Upper lobe of left lung (tissue), 6 donors: Measurements from ENCODE around the gene DEXI. TPM values are rescaled to one million over a fixed set of nuclear protein-coding genes. Genes with fewer than 3 reads are reported as not detected.

Experiments used
- ATAC-seq, 2 donors: fragments of 200-7000 bp; cut with Tn5 transposase; one replicate each; pipeline ENCODE4 v1.9.1; 2022; ENCODE audit warnings: mild to moderate bottlenecking in 2 of 2, moderate library complexity in 2 of 2; ENCODE audit not compliant: low FRiP score in 2 of 2
- DNase-seq, 2 donors: peaks; one replicate each; pipeline ENCODE4 v3.0.0-alpha.2; 2019 to 2020
- H3K27ac ChIP-seq, 4 donors: fragments of 200-600 bp; sonication (generic); one replicate each; pipeline ENCODE4 v1.5.1; 2016 to 2019
- H3K27me3 ChIP-seq, 4 donors: fragments of 200-600 bp; sonication (generic); one replicate each; pipeline ENCODE4 v1.5.1; 2017 to 2019
- H3K36me3 ChIP-seq, 4 donors: fragments of 200-600 bp; sonication (generic); one replicate each; pipeline ENCODE4 v1.5.1; 2016 to 2019
- H3K4me1 ChIP-seq, 4 donors: fragments of 200-600 bp; sonication (generic); one replicate each; pipeline ENCODE4 v1.5.1; 2018 to 2019
- H3K4me3 ChIP-seq, 4 donors: fragments of 200-600 bp; sonication (generic); one replicate each; pipeline ENCODE4 v1.5.1; 2017 to 2019; ENCODE audit warnings: mild to moderate bottlenecking in 2 of 4, moderate library complexity in 1 of 4
- H3K9me3 ChIP-seq, 4 donors: fragments of 200-600 bp; sonication (generic); one replicate each; pipeline ENCODE4 v1.5.1; 2018 to 2019
- CTCF ChIP-seq, 6 experiments: fragments of 450-650 bp in 4 of 6; fragments of 200-600 bp in 2 of 6; sonication (generic) in 2 of 6; IDR thresholded peaks; one replicate each; pipeline ENCODE4 v1.5.1; 2016 to 2019; ENCODE audit warnings: antibody characterized with exemption in 6 of 6
- EP300 ChIP-seq, 4 donors: sonication (generic); formaldehyde crosslinking; IDR thresholded peaks; one replicate each; pipeline ENCODE4 v1.5.1; 2017; ENCODE audit warnings: antibody characterized with exemption in 4 of 4, control low read depth in 2 of 4
- POLR2A ChIP-seq, 4 donors: fragments of 450-650 bp; IDR thresholded peaks; one replicate each; pipeline ENCODE4 v1.5.1; 2016 to 2017; ENCODE audit warnings: antibody characterized with exemption in 4 of 4, mild to moderate bottlenecking in 2 of 4
- POLR2AphosphoS5 ChIP-seq, 2 donors: sonication (generic); formaldehyde crosslinking; IDR thresholded peaks; one replicate each; pipeline ENCODE4 v1.5.1; 2017; ENCODE audit warnings: antibody characterized with exemption in 2 of 2
- WGBS, 2 donors: methylation state at CpG; one replicate each; pipeline ENCODE4 v1.1.5; 2017 to 2018; 5-methylcytosine and 5-hydroxymethylcytosine counted together
- total RNA-seq, 6 donors: library from RNA; depleted of rRNA in 4 of 6; stranded (reverse); fragments of >200 nt in 4 of 6; gene quantifications; one replicate each; pipeline versions ENCODE4 v1.1.0 to v1.2.1, GENCODE V29; 2016 to 2021
- donor health status: DM: no; HTN: no; CAD: no; lungs with moderate emphysema.
- donor health status: DM: no; HTN: yes; CAD: no; lungs with severe emphysema.

The DEXI gene
- total RNA-seq, 6 donors from 2014 or later, result 28.4 to 87.0 (median 55.1) TPM

- no peak for TF ChIP-seq EP300 (IDR thresholded peaks at IDR 0.05)
- TF ChIP-seq POLR2AphosphoS5 (IDR thresholded peaks at IDR 0.05), result no peak
- no peak for TF ChIP-seq CTCF (IDR thresholded peaks at IDR 0.05)
- no peak for TF ChIP-seq POLR2A (IDR thresholded peaks at IDR 0.05)
- Histone ChIP-seq H3K27ac (no peak overlapping the region), H3K9me3 (no peaks in the 10 kb centered on the region), H3K4me1 (peaks cover 4 to 12% (median 6%) of the 10 kb centered on the region in 4 donors), H3K4me3 (no peak overlapping the region), H3K36me3 (peaks cover 0 to 30% (median 23%) of the 10 kb centered on the region in 4 donors), H3K27me3 (no peaks in the 10 kb centered on the region)
- 87 to 93% methylated on average over 7 of the region's 7 CpGs for WGBS, 2 donors
- DNase-seq, result no peak
- peak in 1 of 2 donors; percentile 89 for ATAC-seq
Observed at GRCh38 chr16:10961231-10961630, 19.0 kb upstream of the DEXI start.

- Histone ChIP-seq H3K36me3 (peaks cover 0 to 26% (median 20%) of the 10 kb centered on the region in 4 donors), H3K9me3 (no peaks in the 10 kb centered on the region), H3K27ac (no peak overlapping the region), H3K27me3 (no peaks in the 10 kb centered on the region), H3K4me1 (peaks cover 3 to 18% (median 15%) of the 10 kb centered on the region in 4 donors), H3K4me3 (no peak overlapping the region)
- DNase-seq (no peak), ATAC-seq (no peak)
- no peak for TF ChIP-seq POLR2A (IDR thresholded peaks at IDR 0.05)
- no peak for TF ChIP-seq EP300 (IDR thresholded peaks at IDR 0.05)
- no peak for TF ChIP-seq CTCF (IDR thresholded peaks at IDR 0.05)
- no peak for TF ChIP-seq POLR2AphosphoS5 (IDR thresholded peaks at IDR 0.05)
- 91 to 94% methylated on average over 5 of the region's 5 CpGs for WGBS, 2 donors
Observed at GRCh38 chr16:10959161-10959560, 16.9 kb upstream of the DEXI start.

GRCh38 chr16:10957771-10958482 is 15.7 kb upstream of the DEXI start:
- Histone ChIP-seq H3K4me3 (no peak overlapping the region), H3K36me3 (peaks cover 0 to 14% (median 12%) of the 10 kb centered on the region in 4 donors), H3K27ac (no peak overlapping the region), H3K27me3 (no peaks in the 10 kb centered on the region), H3K9me3 (no peaks in the 10 kb centered on the region), H3K4me1 (peaks cover 7 to 20% (median 19%) of the 10 kb centered on the region in 4 donors)
- ATAC-seq, result no peak
- WGBS, 2 donors, result 79 to 81% methylated on average over 6 of the region's 6 CpGs
- TF ChIP-seq EP300 (IDR thresholded peaks at IDR 0.05) (no peak), POLR2AphosphoS5 (IDR thresholded peaks at IDR 0.05) (no peak), CTCF (IDR thresholded peaks at IDR 0.05) (no peak), POLR2A (IDR thresholded peaks at IDR 0.05) (no peak)
- DNase-seq, result no peak

- DNase-seq (no peak), ATAC-seq (no peak)
- TF ChIP-seq EP300 (IDR thresholded peaks at IDR 0.05), result no peak
- TF ChIP-seq POLR2A (IDR thresholded peaks at IDR 0.05), result no peak
- TF ChIP-seq CTCF (IDR thresholded peaks at IDR 0.05), result no peak
- TF ChIP-seq POLR2AphosphoS5 (IDR thresholded peaks at IDR 0.05), result no peak
- Histone ChIP-seq H3K36me3 (peaks cover 0 to 8% (median 3%) of the 10 kb centered on the region in 4 donors), H3K4me3 (no peak overlapping the region), H3K27ac (no peak overlapping the region), H3K9me3 (no peaks in the 10 kb centered on the region), H3K27me3 (no peaks in the 10 kb centered on the region), H3K4me1 (peaks cover 13 to 28% (median 23%) of the 10 kb centered on the region in 4 donors)
- 86 to 90% methylated on average over 7 of the region's 7 CpGs for WGBS, 2 donors
Observed at GRCh38 chr16:10954903-10955302, 12.6 kb upstream of the DEXI start.

GRCh38 chr16:10951026-10951425 is 8.8 kb upstream of the DEXI start:
- H3K9me3 ChIP-seq, result no peaks in the 10 kb centered on the region
- ATAC-seq (no peak), DNase-seq (no peak)
- TF ChIP-seq POLR2AphosphoS5 (IDR thresholded peaks at IDR 0.05), result no peak
- no peak for TF ChIP-seq POLR2A (IDR thresholded peaks at IDR 0.05)
- H3K27ac ChIP-seq, result peak overlapping the region in 1 of 4 donors; percentile 8
- H3K27me3 ChIP-seq, result no peaks in the 10 kb centered on the region
- peaks cover 32 to 61% (median 38%) of the 10 kb centered on the region in 4 donors for H3K4me1 ChIP-seq
- no peak overlapping the region for H3K4me3 ChIP-seq
- 60 to 64% methylated on average over 4 of the region's 4 CpGs for WGBS, 2 donors
- H3K36me3 ChIP-seq, result no peaks in the 10 kb centered on the region
